HG02938 (cell line): ENCODE measurements around the gene BUB3.
A peak's percentile ranks its signal among the peaks of the same experiment; 100 is the strongest.
"Not testable (repeated sequence)": the region's sequence is repeated elsewhere in the genome, so short reads cannot be mapped to it uniquely, and the experiment has no call there.

Source experiments
- ATAC-seq: cut with Tn5 transposase; IDR thresholded peaks from one replicate; pipeline ENCODE4 v1.9.1; 2021; ENCODE audit warnings: mild to moderate bottlenecking, moderate library complexity; ENCODE audit not compliant: unreplicated experiment

The BUB3 gene

GRCh38 chr10:123153486-123154091 is 613 bp upstream of the BUB3 start:
- ATAC-seq: no peak

DNA sequence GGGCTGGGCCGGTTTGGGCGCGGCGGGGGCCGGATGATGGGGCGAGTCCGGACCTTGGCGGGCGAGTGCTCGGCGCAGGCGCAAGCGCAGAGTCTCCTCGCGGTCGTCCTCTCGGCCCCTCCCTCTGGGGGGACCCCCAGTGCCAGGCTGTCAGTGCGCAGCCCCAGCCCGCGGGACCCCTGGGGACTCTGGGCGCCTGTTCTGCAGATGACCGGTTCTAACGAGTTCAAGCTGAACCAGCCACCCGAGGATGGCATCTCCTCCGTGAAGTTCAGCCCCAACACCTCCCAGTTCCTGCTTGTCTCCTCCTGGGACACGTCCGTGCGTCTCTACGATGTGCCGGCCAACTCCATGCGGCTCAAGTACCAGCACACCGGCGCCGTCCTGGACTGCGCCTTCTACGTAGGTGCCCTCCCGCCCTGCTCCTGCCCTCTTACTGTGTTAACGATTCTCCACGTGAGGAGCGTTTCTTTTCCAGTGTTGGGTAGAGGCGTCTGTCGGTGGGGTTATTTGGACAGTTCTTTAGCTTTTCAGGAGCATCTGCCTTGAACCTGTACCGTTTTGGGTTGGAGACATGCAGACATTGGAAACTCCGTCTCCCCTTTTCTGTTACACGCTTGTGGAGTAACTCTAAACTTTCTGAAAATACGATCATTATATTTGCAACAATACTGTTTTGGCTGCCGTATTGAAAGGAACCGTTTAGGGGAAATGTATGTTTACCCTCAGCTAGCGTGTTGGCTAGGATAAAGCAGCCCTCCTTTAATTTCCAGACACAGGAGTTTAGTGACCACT is 706 bp downstream of the BUB3 start:
- ATAC-seq: peak; percentile 34

DNA sequence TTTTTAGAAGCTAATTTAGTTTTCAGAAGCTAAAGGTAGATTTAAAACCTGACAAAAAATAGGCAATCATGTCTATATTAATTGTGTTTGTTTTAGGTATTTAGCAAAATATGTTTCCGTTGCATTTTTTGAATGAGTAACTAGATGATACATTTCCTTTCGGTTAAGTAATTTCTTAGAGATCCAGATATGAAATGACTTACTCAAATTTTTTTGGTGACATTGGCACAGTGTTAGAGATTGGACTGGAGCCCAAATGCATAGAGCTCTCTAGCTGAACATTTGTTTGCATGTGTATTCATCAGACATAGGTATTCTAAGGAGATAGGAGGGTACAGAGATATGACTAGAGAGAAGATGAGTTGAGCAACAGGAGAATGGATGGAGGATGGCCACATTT is 1.9 kb downstream of the BUB3 start:
- no peak for ATAC-seq

GRCh38 chr10:123157210-123157609 is 3.0 kb downstream of the BUB3 start:
- no peak for ATAC-seq

DNA sequence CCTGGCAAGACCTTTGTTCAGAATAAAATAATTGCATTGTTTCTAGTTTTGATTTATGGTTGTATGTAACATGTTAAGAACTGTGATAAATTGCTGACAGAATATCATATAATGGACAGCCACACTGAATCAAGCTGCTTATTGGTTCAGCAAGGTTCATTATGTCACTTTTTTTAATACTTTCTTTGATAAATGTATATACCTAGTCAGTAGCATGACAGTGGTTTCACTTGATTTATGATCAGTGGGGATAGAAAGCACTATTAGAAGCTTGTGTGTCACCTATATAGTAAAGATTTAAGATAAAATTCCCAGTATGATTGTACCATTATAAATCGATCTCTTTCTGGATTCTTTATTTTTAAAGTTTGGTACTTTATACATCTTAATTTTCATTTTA is 4.5 kb downstream of the BUB3 start:
- no peak for ATAC-seq

- ATAC-seq: no peak
Measured at GRCh38 chr10:123160311-123160980, 6.2 kb downstream of the BUB3 start.

DNA sequence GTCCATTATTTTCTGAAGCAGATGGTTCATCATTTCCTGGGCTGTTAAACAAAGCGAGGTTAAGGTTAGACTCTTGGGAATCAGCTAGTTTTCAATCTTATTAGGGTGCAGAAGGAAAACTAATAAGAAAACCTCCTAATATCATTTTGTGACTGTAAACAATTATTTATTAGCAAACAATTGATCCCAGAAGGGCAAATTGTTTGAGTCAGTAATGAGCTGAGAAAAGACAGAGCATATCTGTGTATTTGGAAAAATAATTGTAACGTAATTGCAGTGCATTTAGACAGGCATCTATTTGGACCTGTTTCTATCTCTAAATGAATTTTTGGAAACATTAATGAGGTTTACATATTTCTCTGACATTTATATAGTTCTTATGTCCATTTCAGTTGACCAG is 10.1 kb downstream of the BUB3 start:
- no peak for ATAC-seq

DNA sequence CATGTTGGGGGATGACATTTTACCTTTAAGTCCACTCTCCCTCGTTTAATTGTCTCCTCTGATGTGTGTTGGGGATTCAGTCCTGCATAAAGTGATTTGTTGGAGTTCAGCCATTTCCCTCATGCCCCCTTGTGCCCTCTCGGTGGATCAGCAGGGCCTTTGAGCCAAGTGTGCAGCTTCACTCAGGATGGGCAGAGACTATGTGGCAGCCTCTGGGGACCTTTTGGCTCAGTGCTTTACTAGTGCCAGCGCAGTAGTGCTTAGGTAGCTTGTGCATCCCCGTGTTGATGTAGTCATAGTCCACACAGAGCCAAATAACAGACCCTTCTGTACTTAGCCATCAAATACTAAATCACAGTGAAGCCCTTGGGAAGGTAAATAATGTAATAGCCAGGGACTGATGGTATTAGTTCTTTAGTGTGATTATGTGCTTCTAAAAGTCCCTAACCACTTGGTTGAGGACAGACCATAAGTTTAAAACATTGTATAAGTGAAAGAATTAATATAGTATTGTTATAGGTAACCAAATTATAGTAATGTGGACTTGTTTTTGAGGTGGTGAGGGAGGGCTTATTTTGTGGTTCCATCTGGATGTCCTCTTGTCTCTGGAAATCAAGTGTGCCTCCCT is 11.4 kb downstream of the BUB3 start:
- ATAC-seq: no peak

DNA sequence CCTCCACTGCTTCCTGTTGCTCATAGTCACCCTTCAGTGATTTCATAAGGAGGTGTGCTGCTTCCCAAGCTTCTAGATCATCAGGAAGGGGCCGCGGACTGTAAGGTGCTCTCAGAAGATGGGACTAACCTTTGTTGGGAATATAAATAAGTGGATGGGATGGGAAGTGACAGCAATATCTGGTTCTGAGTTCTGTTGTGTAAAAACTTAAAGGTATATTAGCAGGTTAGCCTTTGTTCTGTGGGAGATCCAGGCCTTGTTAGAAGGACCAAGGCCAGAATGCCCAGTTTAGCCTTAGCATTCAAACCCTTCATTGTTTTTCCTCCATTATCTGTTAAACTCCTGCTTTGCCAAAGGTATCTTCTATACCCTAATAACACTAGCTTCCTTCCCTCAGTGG is 12.4 kb downstream of the BUB3 start:
- ATAC-seq: no peak

DNA sequence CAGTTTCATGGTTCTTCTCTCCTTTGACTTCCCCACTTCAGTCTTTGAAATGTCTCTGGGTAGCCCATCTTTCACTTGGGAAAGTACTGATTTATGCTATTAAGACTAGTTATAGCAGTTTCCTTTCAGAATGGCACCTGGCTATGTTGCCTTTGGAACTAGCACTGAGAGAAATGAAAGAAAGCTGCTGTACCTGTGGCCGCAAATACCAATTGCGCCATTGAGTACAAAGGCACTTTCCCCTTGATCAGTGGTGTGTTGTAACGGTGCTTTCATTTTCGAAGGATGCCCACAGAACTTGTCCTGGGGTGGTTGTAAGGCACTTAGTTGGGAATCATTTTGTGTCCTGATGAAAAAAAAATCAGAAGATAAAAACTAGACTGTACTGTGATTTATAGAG is 16.8 kb downstream of the BUB3 start:
- ATAC-seq: no peak

DNA sequence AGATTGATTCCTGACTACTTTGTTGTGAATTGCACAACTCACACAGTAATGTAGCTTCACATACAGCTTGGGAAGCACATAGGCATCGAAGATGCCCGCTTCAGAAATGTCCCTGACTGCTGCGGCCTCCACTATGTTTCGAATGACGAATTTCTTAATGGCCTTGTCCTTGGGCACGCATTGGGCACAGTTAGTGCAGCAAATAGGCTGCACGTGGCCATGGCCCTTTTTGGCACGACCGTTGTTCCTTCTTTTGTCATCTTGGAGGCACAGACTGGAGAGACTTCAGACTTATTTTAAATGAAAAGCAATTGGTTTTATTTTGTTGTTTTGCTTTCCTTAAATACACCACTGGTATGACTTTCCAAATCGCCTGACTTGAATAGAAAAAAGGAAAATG is 17.4 kb downstream of the BUB3 start:
- ATAC-seq: not testable (repeated sequence)

DNA sequence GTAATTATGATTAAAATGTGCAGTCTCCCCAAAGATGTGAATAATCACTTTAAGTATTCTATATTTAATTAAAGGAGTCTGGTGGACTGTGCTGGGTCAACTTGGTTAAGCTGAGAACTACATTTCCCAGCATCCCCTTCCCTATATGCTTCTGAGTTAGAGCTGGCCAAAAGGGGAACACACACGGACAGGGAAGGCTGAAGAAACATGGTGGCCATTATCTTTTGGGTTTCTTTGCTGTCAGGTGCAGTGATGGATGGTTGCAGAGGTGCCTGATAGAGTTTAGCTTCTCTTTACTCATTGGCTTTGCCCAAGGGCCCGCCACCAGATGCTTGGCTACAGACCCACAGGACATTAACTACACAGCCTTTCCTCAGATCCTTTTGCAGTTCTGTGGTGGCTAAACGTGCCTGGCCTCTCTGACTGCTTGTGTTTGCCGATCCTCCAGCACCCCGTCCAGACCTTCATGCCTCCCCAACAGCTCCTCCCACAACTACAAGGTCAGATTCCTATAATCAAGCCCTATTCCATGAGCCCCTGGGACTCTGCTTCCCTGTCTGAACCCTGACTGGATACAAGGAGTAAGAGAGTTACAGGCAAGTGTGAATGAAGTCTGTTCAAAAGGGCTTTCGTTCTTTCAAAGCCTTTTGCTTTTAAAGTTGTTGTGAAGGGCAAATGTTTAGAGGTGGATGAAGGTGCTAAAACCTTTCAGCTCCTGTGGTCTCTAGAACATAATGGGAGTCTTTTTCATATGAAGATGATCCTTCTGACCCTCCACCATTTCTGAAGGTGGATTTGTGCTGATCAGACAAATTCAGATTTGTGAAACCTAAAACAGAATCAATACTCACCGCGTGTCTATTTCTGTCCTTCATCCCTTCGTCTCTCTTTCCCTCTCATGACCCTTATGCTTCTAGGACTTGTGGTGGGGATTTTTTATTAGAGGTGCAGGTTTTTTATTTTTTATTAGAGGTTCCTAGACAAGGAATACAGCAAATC is 21.5 kb downstream of the BUB3 start:
- ATAC-seq: no peak

GRCh38 chr10:123178390-123178789 is 24.2 kb downstream of the BUB3 start:
- not testable (repeated sequence) for ATAC-seq

DNA sequence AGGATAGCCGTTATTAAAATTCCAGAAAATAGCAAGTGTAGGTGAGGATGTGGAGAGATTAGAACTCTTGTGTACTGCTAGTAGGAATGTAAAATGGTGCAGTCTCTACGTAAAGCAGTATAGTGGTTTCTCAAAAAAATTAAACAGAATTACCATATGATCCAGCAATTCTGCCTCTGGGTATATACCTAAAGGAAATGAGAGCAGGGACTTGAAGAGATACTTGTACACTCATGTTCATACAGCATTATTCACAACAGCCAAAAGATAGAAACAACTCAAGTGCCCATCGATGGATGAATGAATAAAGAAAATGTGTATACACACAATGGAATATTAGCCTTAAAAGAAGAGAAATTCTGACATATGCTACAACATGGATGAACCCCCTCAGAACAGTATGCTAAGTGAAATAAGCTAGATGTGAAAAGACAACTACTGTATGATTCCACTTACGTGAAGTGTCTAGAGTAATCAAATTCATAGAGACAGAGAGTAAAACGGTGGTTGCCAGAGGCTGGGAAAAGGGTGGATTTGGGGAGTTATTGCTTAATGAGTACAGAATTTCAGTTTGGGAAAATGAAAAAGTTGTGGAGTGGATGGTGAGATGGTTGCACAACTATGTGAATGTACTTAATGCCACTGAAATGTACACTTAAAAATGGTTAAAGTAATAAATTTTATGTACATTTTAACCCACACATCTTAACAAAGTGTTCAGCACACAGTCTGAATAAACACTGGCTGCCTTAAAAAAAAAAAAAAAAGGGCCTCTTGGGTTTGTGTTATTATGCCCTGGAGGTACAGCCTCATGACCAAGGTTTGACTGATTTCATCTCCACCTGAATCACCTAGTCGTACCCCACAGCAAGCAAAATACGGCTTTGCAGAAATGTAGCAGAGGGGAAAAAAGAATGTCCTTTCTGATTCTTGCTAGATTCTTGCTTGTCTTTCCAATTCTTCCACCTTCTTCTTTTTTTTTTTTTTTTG is 26.2 kb downstream of the BUB3 start:
- no peak for ATAC-seq

- no peak for ATAC-seq
Measured at GRCh38 chr10:123183724-123184123, 29.5 kb downstream of the BUB3 start.

DNA sequence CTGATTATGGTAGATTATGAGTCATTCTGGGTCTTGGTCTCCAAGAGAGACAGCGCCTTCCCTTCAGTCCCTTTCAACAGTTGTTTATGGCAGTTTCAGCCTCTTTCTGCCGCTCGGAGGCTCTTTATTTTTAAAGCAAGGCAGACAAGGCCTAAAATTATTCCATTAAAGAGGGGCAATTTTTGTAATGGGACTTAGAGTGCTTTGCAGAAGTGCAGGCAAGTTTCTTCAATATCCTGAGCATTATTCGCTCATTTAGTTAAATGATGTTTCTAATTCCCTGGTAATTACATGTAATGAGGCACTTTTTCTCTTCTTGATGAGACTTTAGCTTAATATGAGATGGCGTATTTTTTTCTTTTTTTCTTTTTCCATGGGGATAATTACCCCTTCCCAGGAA is 33.6 kb downstream of the BUB3 start:
- ATAC-seq: no peak

GRCh38 chr10:123191886-123192285 is 37.7 kb downstream of the BUB3 start:
- no peak for ATAC-seq

GRCh38 chr10:123194056-123194455 is 39.9 kb downstream of the BUB3 start:
- ATAC-seq: no peak

GRCh38 chr10:123200531-123200930 is 46.3 kb downstream of the BUB3 start:
- no peak for ATAC-seq
